Naive thymus-derived CD4-positive, alpha-beta T cell (primary cell): ENCODE data around the gene EXOC2. TPM values are rescaled to one million over a fixed set of nuclear protein-coding genes. Genes with fewer than 3 reads are reported as not detected.

Experiments
- ATAC-seq: fragments of 150-1000 bp; cut with Tn5 transposase; 2 replicates; pipeline ENCODE4 v1.10.0; 2021; ENCODE audit warnings: mild to moderate bottlenecking, moderate library complexity
- CTCF ChIA-PET: fragments of 350-600 bp; sonication (Branson Sonifier 250); formaldehyde crosslinking; loops from one replicate; lab custom pipeline; 2021; ENCODE audit warnings: antibody characterized with exemption; lab: Charles Lee
- POLR2A ChIA-PET: fragments of 350-600 bp; sonication (Branson Sonifier 250); formaldehyde crosslinking; loops from one replicate; lab custom pipeline; 2021; ENCODE audit warnings: antibody characterized with exemption, inconsistent platforms; lab: Charles Lee
- DNase-seq, 9 donors: peaks; one replicate each; pipeline versions ENCODE4 v3.0.0 to v3.0.0-alpha.2; 2020 to 2022; ENCODE audit warnings: mixed read lengths in 1 of 9
- H3K27ac ChIP-seq: one replicate; pipeline ENCODE4 v1.7.0; 2013; ENCODE audit warnings: mild to moderate bottlenecking, low read depth, low read length, moderate library complexity
- H3K27me3 ChIP-seq, 2 donors: one replicate each; pipeline ENCODE4 v1.7.0; 2013; ENCODE audit warnings: low read length in 2 of 2, mild to moderate bottlenecking in 2 of 2, moderate library complexity in 2 of 2; ENCODE audit not compliant: control insufficient read depth in 2 of 2, insufficient read depth in 2 of 2
- H3K36me3 ChIP-seq, 3 experiments: 1 replicate in 2 of 3; 2 replicates in 1 of 3; pipeline ENCODE4 v1.7.0; 2013; ENCODE audit warnings: low read length in 3 of 3, mild to moderate bottlenecking in 3 of 3, moderate library complexity in 1 of 3; ENCODE audit not compliant: insufficient read depth in 3 of 3, control insufficient read depth in 2 of 3
- H3K4me1 ChIP-seq, 2 donors: one replicate each; pipeline ENCODE4 v1.7.0; 2013; ENCODE audit warnings: low read length in 2 of 2, mild to moderate bottlenecking in 2 of 2, moderate library complexity in 1 of 2; ENCODE audit not compliant: control insufficient read depth in 2 of 2, insufficient read depth in 2 of 2
- H3K4me3 ChIP-seq: 2 replicates; pipeline ENCODE4 v1.7.0; 2013; ENCODE audit warnings: mild to moderate bottlenecking, low read length
- H3K9me3 ChIP-seq, 3 experiments: 1 replicate in 2 of 3; 2 replicates in 1 of 3; pipeline ENCODE4 v1.7.0; 2013; ENCODE audit warnings: low read length in 3 of 3; ENCODE audit not compliant: control insufficient read depth in 2 of 3
- H3K27ac Mint-ChIP-seq, 9 donors: one replicate each; pipeline ENCODE4 v1.8.0; 2020 to 2022; ENCODE audit warnings: mixed read lengths in 9 of 9, mild to moderate bottlenecking in 8 of 9, moderate library complexity in 5 of 9, inconsistent platforms in 2 of 9
- H3K27me3 Mint-ChIP-seq, 5 donors: one replicate each; pipeline ENCODE4 v1.8.0; 2021 to 2022; ENCODE audit warnings: mixed read lengths in 5 of 5, mild to moderate bottlenecking in 1 of 5
- H3K36me3 Mint-ChIP-seq, 5 donors: one replicate each; pipeline ENCODE4 v1.8.0; 2020 to 2022; ENCODE audit warnings: mixed read lengths in 5 of 5, mild to moderate bottlenecking in 3 of 5, inconsistent platforms in 1 of 5
- H3K4me1 Mint-ChIP-seq, 7 donors: one replicate each; pipeline ENCODE4 v1.8.0; 2020 to 2022; ENCODE audit warnings: mixed read lengths in 7 of 7, mild to moderate bottlenecking in 3 of 7, inconsistent platforms in 1 of 7
- H3K4me3 Mint-ChIP-seq, 10 donors: one replicate each; pipeline ENCODE4 v1.8.0; 2020 to 2022; ENCODE audit warnings: mild to moderate bottlenecking in 10 of 10, mixed read lengths in 10 of 10, moderate library complexity in 6 of 10, inconsistent platforms in 2 of 10
- H3K9me3 Mint-ChIP-seq, 11 donors: one replicate each; pipeline ENCODE4 v1.8.0; 2020 to 2022; ENCODE audit warnings: mixed read lengths in 11 of 11, mild to moderate bottlenecking in 4 of 11, inconsistent platforms in 1 of 11, moderate library complexity in 1 of 11
- intact Hi-C, 2 donors: fragments of 100-400 bp; cut with micrococcal nuclease; formaldehyde crosslinking; loops; one replicate each; pipeline ENCODE4 v1.15.1; 2023
- polyA plus RNA-seq, 2 donors: library from polyadenylated mRNA; unstranded; fragments of 300-500 nt; fragmentation: Illumina TruSeq; gene quantifications; one replicate each; pipeline ENCODE4 v1.2.3, GENCODE V29; 2021
- total RNA-seq, 6 experiments: library from RNA in 5 of 6; stranded (reverse) in 5 of 6; gene quantifications; 1 replicate in 5 of 6; 2 replicates in 1 of 6; pipeline ENCODE4 v1.2.3 and lab custom pipeline; 2021 to 2026

EXOC2 gene
- total and polyA plus RNA-seq, 7 experiments from 2014 or later, result 26.7 to 45.4 (median 38.8) TPM

DNA sequence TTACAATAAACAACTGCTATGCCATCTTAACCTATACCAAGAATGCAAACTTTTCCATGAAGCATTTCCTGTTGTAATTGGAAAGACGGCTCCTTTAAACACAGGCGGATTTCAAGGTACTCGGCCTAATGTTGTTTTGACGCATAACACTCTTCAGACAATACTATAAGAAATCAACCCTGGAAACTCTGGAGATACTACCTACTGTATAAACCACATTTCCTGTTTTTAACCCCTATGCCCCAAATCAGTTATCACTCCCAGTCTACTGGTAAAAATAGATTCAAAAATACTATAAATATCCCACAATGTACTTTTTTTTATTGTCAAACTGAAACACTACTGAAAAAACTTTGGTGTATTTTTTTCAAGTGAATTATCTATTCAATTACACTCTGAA is 183.3 kb downstream of the EXOC2 start:
- H3K27ac Mint-ChIP-seq, result peak overlapping the region; percentile 27 to 89 (median 69)
- peaks cover 3 to 28% (median 15%) of the 10 kb centered on the region in 5 donors for H3K36me3 Mint-ChIP-seq
- no peaks in the 10 kb centered on the region for H3K27me3 Mint-ChIP-seq
- DNase-seq, result peak in 4 of 9 donors; percentile 22 to 49 (median 25)
- Histone ChIP-seq H3K36me3 (no peaks in the 10 kb centered on the region), H3K27me3 (no peaks in the 10 kb centered on the region), H3K4me3 (no peak overlapping the region), H3K4me1 (peaks cover 21 to 47% of the 10 kb centered on the region in 2 donors), H3K27ac (no peak overlapping the region), H3K9me3 (no peaks in the 10 kb centered on the region)
- CTCF ChIA-PET, result no interaction called here
- peaks cover 52 to 96% (median 87%) of the 10 kb centered on the region in 7 donors for H3K4me1 Mint-ChIP-seq
- POLR2A ChIA-PET, result interaction anchor here (1.2 kb wide), 1 partner anchor 37 kb away, joined by 3 read pairs; no protein-coding TSS in a partner anchor
- intact Hi-C loops, result loop anchor here (1.0 to 5.0 kb wide), 7 partner anchors 7 to 107 kb away; no protein-coding TSS in a partner anchor
- H3K4me3 Mint-ChIP-seq, result peak overlapping the region in 9 of 10 donors; percentile 12 to 75 (median 60)
- peak; percentile 65 for ATAC-seq
- H3K9me3 Mint-ChIP-seq, result peaks cover 0 to 3% (median 0%) of the 10 kb centered on the region in 11 donors

- CTCF ChIA-PET, result no interaction called here
- H3K4me3 Mint-ChIP-seq, result peak overlapping the region in 2 of 10 donors; percentile 39 to 52
Observed at GRCh38 chr6:508614-509013, 184.3 kb downstream of the EXOC2 start.

DNA sequence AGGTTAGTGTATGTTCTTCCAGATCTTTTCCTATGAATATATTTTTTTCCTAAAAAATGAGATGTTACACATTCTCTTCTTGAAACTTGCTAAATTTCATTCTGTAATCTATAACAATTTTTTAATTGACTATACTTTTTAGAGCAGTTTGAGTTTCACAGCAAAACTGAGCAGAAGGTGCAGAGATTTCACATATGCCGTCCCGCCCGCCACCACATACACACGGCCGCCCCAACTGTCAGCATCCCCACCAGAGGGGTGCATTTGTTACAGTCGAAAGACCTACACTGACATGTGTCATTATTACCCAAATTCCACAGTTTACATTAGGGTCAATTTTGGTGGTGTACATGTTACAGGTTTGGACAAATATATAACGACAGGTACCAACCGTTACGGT is 184.9 kb downstream of the EXOC2 start:
- no peaks in the 10 kb centered on the region for H3K27me3 ChIP-seq
- peaks cover 0 to 36% (median 21%) of the 10 kb centered on the region in 5 donors for H3K36me3 Mint-ChIP-seq
- POLR2A ChIA-PET, result interaction anchor here (0.6 to 1.1 kb wide), 3 partner anchors 14 to 116 kb away, joined by 3 to 5 read pairs (median 3); partner anchors contain the start of gene IRF4
- no peak for DNase-seq
- peaks cover 21 to 37% of the 10 kb centered on the region in 2 donors for H3K4me1 ChIP-seq
- H3K36me3 ChIP-seq, result peaks cover 0 to 5% (median 0%) of the 10 kb centered on the region in 3 experiments
- no peak overlapping the region for H3K27ac ChIP-seq
- CTCF ChIA-PET, result no interaction called here
- ATAC-seq, result no peak
- H3K4me3 ChIP-seq, result no peak overlapping the region
- no peaks in the 10 kb centered on the region for H3K9me3 ChIP-seq
- H3K9me3 Mint-ChIP-seq, result peaks cover 0 to 3% (median 0%) of the 10 kb centered on the region in 11 donors
- H3K4me1 Mint-ChIP-seq, result peaks cover 47 to 93% (median 80%) of the 10 kb centered on the region in 7 donors
- peak overlapping the region in 8 of 9 donors; percentile 27 to 89 (median 72) for H3K27ac Mint-ChIP-seq
- no peaks in the 10 kb centered on the region for H3K27me3 Mint-ChIP-seq
- intact Hi-C loops, result loop anchor here in 1 of 2 donors (2.0 to 5.0 kb wide), 3 partner anchors 17 to 39 kb away; no protein-coding TSS in a partner anchor
- H3K4me3 Mint-ChIP-seq, result no peak overlapping the region

More at GRCh38 chr6:508614-509013, 184.3 kb downstream of the EXOC2 start:
- Mint-ChIP-seq H3K27ac (peak overlapping the region in 7 of 9 donors; percentile 2 to 89 (median 76)), H3K9me3 (peaks cover 0 to 3% (median 0%) of the 10 kb centered on the region in 11 donors), H3K36me3 (peaks cover 3 to 39% (median 24%) of the 10 kb centered on the region in 5 donors), H3K27me3 (no peaks in the 10 kb centered on the region), H3K4me1 (peaks cover 44 to 95% (median 82%) of the 10 kb centered on the region in 7 donors)
- Histone ChIP-seq H3K9me3 (no peaks in the 10 kb centered on the region), H3K27ac (no peak overlapping the region), H3K36me3 (peaks cover 0 to 5% (median 0%) of the 10 kb centered on the region in 3 experiments), H3K4me3 (no peak overlapping the region), H3K4me1 (peaks cover 21 to 37% of the 10 kb centered on the region in 2 donors), H3K27me3 (no peaks in the 10 kb centered on the region)
- POLR2A ChIA-PET, result interaction anchor here (1.1 kb wide), 1 partner anchor 117 kb away, joined by 3 read pairs; the partner anchor contains the start of gene IRF4
- ATAC-seq (no peak), DNase-seq (no peak)
- intact Hi-C loops, result loop anchor here (1.0 to 5.0 kb wide), 5 partner anchors 9 to 61 kb away; no protein-coding TSS in a partner anchor

DNA sequence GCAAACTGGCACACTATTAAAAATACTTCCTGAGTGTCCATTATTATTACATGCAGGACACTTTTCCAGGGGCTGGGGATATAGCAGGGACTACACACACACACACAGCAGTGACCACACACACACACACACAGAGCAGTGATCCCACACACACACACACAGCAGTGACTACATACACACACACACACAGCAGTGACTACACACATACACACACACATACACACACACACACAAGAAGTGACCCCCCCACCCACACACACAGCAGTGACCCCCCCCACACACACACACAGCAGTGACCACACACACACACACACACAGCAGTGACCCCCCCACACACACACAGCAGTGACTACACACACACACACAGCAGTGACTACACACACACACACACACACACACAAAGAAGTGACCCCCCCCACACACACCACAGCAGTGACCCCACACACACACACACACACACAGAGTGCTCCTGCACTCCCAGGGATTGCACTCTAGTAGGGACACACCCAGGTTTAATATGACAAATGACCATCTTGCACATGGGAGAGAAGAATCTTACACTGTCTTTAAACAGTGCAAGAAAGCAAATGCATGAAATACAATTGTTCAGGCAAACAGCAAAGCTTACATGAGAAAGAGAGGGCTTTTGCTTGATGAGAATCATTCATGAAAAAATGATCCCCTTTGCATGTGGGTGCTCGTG is 185.9 kb downstream of the EXOC2 start:
- POLR2A ChIA-PET, result interaction anchor here (0.6 to 1.1 kb wide), 3 partner anchors 13 to 27 kb away, joined by 3 to 5 read pairs (median 3); no protein-coding TSS in a partner anchor
- peak overlapping the region; percentile 43 to 89 (median 76) for H3K27ac Mint-ChIP-seq
- Histone ChIP-seq H3K27me3 (no peaks in the 10 kb centered on the region), H3K4me3 (no peak overlapping the region), H3K9me3 (no peaks in the 10 kb centered on the region), H3K36me3 (peaks cover 0 to 5% (median 0%) of the 10 kb centered on the region in 3 experiments), H3K27ac (peak overlapping the region; percentile 5), H3K4me1 (peaks cover 21 to 42% of the 10 kb centered on the region in 2 donors)
- DNase-seq (no peak), ATAC-seq (no peak)
- H3K4me3 Mint-ChIP-seq, result peak overlapping the region; percentile 25 to 61 (median 38)
- no peaks in the 10 kb centered on the region for H3K27me3 Mint-ChIP-seq
- peaks cover 52 to 95% (median 85%) of the 10 kb centered on the region in 7 donors for H3K4me1 Mint-ChIP-seq
- H3K36me3 Mint-ChIP-seq, result peaks cover 0 to 34% (median 23%) of the 10 kb centered on the region in 5 donors
- H3K9me3 Mint-ChIP-seq, result peaks cover 0 to 3% (median 0%) of the 10 kb centered on the region in 11 donors
- CTCF ChIA-PET, result interaction anchor here (0.7 kb wide), 1 partner anchor 198 kb away, joined by 3 read pairs; no protein-coding TSS in a partner anchor
- intact Hi-C loops, result loop anchor here (1.0 to 5.0 kb wide), 3 partner anchors 9 to 40 kb away; no protein-coding TSS in a partner anchor

DNA sequence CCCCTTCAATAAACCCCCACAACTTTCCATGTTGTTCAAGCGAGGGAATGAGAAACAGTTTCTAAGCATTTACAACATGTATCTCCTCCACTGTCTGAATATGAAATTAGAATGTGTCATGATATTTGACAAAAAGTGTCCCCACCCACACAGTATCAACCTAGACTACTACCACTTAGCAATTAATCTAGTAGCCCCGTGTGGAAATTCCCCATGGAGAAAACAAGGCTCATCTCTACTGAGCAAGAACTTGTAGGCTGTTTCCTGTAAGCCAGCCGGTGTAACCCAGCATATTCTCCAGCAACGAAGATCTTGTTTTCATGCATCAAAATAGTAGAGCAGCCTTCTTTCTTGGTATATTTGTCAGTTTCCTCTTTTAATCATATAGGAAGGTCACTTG is 186.4 kb downstream of the EXOC2 start:
- Mint-ChIP-seq H3K4me3 (peak overlapping the region in 7 of 10 donors; percentile 25 to 61 (median 30)), H3K4me1 (peaks cover 51 to 95% (median 85%) of the 10 kb centered on the region in 7 donors), H3K9me3 (peaks cover 0 to 2% (median 0%) of the 10 kb centered on the region in 11 donors), H3K36me3 (peaks cover 0 to 29% (median 21%) of the 10 kb centered on the region in 5 donors), H3K27ac (peak overlapping the region; percentile 32 to 89 (median 73)), H3K27me3 (no peaks in the 10 kb centered on the region)
- ChIA-PET CTCF (no interaction called here), POLR2A (no interaction called here)
- Histone ChIP-seq H3K27me3 (no peaks in the 10 kb centered on the region), H3K36me3 (peaks cover 0 to 5% (median 0%) of the 10 kb centered on the region in 3 experiments), H3K27ac (peak overlapping the region; percentile 5), H3K4me1 (peaks cover 21 to 42% of the 10 kb centered on the region in 2 donors), H3K9me3 (no peaks in the 10 kb centered on the region), H3K4me3 (no peak overlapping the region)
- ATAC-seq (no peak), DNase-seq (peak in 1 of 9 donors; percentile 35)
- intact Hi-C loops, result loop anchor here (1.0 to 5.0 kb wide), 3 partner anchors 8 to 41 kb away; no protein-coding TSS in a partner anchor

- DNase-seq (no peak), ATAC-seq (no peak)
- Histone ChIP-seq H3K9me3 (no peaks in the 10 kb centered on the region), H3K27ac (no peak overlapping the region), H3K4me3 (no peak overlapping the region), H3K36me3 (peaks cover 0 to 5% (median 0%) of the 10 kb centered on the region in 3 experiments), H3K27me3 (no peaks in the 10 kb centered on the region), H3K4me1 (peaks cover 17 to 43% of the 10 kb centered on the region in 2 donors)
- H3K27ac Mint-ChIP-seq, result peak overlapping the region in 7 of 9 donors; percentile 14 to 89 (median 67)
- peak overlapping the region in 2 of 10 donors; percentile 33 to 66 for H3K4me3 Mint-ChIP-seq
- peaks cover 0 to 29% (median 21%) of the 10 kb centered on the region in 5 donors for H3K36me3 Mint-ChIP-seq
- ChIA-PET POLR2A (interaction anchor here (1.7 kb wide), 1 partner anchor 113 kb away, joined by 5 read pairs; the partner anchor contains the start of gene IRF4), CTCF (interaction anchor here (0.6 kb wide), 1 partner anchor 59 kb away, joined by 3 read pairs; no protein-coding TSS in a partner anchor)
- peaks cover 0 to 2% (median 0%) of the 10 kb centered on the region in 11 donors for H3K9me3 Mint-ChIP-seq
- peaks cover 47 to 88% (median 82%) of the 10 kb centered on the region in 7 donors for H3K4me1 Mint-ChIP-seq
- intact Hi-C loops, result loop anchor here in 1 of 2 donors (5.0 kb wide), 1 partner anchor 42 kb away; no protein-coding TSS in a partner anchor
- no peaks in the 10 kb centered on the region for H3K27me3 Mint-ChIP-seq
Observed at GRCh38 chr6:505374-505773, 187.6 kb downstream of the EXOC2 start.
